Measurements from ENCODE around the gene LBHD2.

LBHD2 gene

GRCh38 chr14:103129301-103130016, 45.4 kb downstream of the LBHD2 start:
- DNase-seq (ENCODE audit: insufficient read length, low spot score) (peak; percentile 13), FAIRE-seq (no peak)

GRCh38 chr14:103130017-103130764, 46.2 kb downstream of the LBHD2 start:
- FAIRE-seq: no peak
- no peak for DNase-seq (ENCODE audit: insufficient read length, low spot score)

GRCh38 chr14:103130965-103131364, 47.0 kb downstream of the LBHD2 start:
- FAIRE-seq: no peak
- no peak for DNase-seq (ENCODE audit: insufficient read length, low spot score)

GRCh38 chr14:103131580-103131979, 47.6 kb downstream of the LBHD2 start:
- DNase-seq (ENCODE audit: insufficient read length, low spot score) (no peak), FAIRE-seq (no peak)

GRCh38 chr14:103132381-103133209, 48.6 kb downstream of the LBHD2 start:
- no peak for FAIRE-seq
- no peak for DNase-seq (ENCODE audit: insufficient read length, low spot score)

GRCh38 chr14:103133210-103134140, 49.5 kb downstream of the LBHD2 start:
- DNase-seq (ENCODE audit: insufficient read length, low spot score) (no peak), FAIRE-seq (no peak)

- no peak for DNase-seq (ENCODE audit: insufficient read length, low spot score)
- no peak for FAIRE-seq
These were observed 50.4 kb downstream of the LBHD2 start for GRCh38 chr14:103134405-103134804.

GRCh38 chr14:103134919-103135318, 50.9 kb downstream of the LBHD2 start:
- no peak for DNase-seq (ENCODE audit: insufficient read length, low spot score)
- no peak for FAIRE-seq

GRCh38 chr14:103135333-103136260, 51.6 kb downstream of the LBHD2 start:
- FAIRE-seq (no peak), DNase-seq (ENCODE audit: insufficient read length, low spot score) (no peak)

GRCh38 chr14:103136388-103137271, 52.6 kb downstream of the LBHD2 start:
- DNase-seq (ENCODE audit: insufficient read length, low spot score): no peak
- FAIRE-seq: no peak

GRCh38 chr14:103137689-103138300, 53.8 kb downstream of the LBHD2 start:
- no peak for DNase-seq (ENCODE audit: insufficient read length, low spot score)
- no peak for FAIRE-seq

GRCh38 chr14:103138301-103139131, 54.5 kb downstream of the LBHD2 start:
- FAIRE-seq: no peak
- no peak for DNase-seq (ENCODE audit: insufficient read length, low spot score)

GRCh38 chr14:103139132-103140025, 55.4 kb downstream of the LBHD2 start:
- FAIRE-seq (no peak), DNase-seq (ENCODE audit: insufficient read length, low spot score) (no peak)
